Fibroblast of lung (primary cell): ENCODE data around the gene C1QBP.

ENCODE experiments used
- EZH2 ChIP-seq: IDR thresholded peaks from 2 replicates; pipeline ENCODE4 v1.5.1; 2012; ENCODE audit warnings: low read length, control low read depth, mild to moderate bottlenecking; ENCODE audit errors: missing control alignments
- TF ChIP-seq, protein P1 (sequence below), 2 donors: IDR thresholded peaks in 1 of 2; conservative IDR thresholded peaks in 1 of 2; 1 replicate in 1 of 2; 2 replicates in 1 of 2; pipeline ENCODE4 v1.5.1; 2011 to 2012; ENCODE audit warnings: low read length in 2 of 2, control low read depth in 1 of 2, inconsistent platforms in 1 of 2, low read depth in 1 of 2, mild to moderate bottlenecking in 1 of 2

DNA sequence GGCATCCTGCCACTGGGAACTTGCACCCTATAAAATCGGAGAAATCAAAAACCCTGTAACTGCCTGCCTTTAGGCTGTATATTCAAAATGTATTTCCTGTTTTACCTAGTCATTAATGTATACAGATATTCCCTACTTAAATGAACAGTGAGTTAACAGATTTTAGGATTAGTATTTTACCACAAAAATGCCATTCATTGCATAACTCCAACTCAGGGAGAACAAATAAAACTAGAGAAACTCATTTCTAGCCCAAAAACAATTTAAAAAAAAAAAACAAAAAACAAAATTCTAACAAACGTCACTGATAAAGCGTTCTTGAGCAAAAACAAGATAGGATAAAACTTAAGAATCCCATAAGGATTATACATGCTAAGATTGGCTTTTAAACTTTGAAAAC is 33.6 kb upstream of the C1QBP start:
- TF ChIP-seq, protein P1, sequence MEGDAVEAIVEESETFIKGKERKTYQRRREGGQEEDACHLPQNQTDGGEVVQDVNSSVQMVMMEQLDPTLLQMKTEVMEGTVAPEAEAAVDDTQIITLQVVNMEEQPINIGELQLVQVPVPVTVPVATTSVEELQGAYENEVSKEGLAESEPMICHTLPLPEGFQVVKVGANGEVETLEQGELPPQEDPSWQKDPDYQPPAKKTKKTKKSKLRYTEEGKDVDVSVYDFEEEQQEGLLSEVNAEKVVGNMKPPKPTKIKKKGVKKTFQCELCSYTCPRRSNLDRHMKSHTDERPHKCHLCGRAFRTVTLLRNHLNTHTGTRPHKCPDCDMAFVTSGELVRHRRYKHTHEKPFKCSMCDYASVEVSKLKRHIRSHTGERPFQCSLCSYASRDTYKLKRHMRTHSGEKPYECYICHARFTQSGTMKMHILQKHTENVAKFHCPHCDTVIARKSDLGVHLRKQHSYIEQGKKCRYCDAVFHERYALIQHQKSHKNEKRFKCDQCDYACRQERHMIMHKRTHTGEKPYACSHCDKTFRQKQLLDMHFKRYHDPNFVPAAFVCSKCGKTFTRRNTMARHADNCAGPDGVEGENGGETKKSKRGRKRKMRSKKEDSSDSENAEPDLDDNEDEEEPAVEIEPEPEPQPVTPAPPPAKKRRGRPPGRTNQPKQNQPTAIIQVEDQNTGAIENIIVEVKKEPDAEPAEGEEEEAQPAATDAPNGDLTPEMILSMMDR (conservative IDR thresholded peaks at IDR 0.05 in 1 of 2, IDR thresholded peaks at IDR 0.05 in 1 of 2; ENCODE audit: low read depth in 1 of 2, low read length in 2 of 2): no peak
- no peak for TF ChIP-seq EZH2
